Loucy (cell line): ENCODE measurements around the gene CTCFL.

Experiments used
- H2AFZ ChIP-seq: fragments of 200-600 bp; sonication (generic); 2 replicates; pipeline ENCODE4 v1.6.0; 2016; ENCODE audit warnings: antibody characterized with exemption, mild to moderate bottlenecking, low read length, moderate library complexity
- H3F3A ChIP-seq: fragments of 200-600 bp; 2 replicates; pipeline ENCODE4 v1.6.0; 2016; ENCODE audit warnings: antibody characterized with exemption, low read depth, mild to moderate bottlenecking
- H3K27me3 ChIP-seq: fragments of 200-600 bp; sonication (generic); 2 replicates; pipeline ENCODE4 v1.6.1; 2014; ENCODE audit warnings: low read length, mild to moderate bottlenecking; ENCODE audit not compliant: insufficient read depth, poor library complexity, severe bottlenecking
- H3K36me3 ChIP-seq: fragments of 200-600 bp; sonication (generic); 2 replicates; pipeline ENCODE4 v1.6.1; 2016; ENCODE audit warnings: low read length; ENCODE audit not compliant: insufficient read depth
- H3K4me1 ChIP-seq: fragments of 200-600 bp; sonication (generic); 2 replicates; pipeline ENCODE4 v1.5.1; 2014; ENCODE audit warnings: low read length, mild to moderate bottlenecking; ENCODE audit not compliant: insufficient read depth, poor library complexity, severe bottlenecking
- H3K4me2 ChIP-seq: fragments of 200-600 bp; sonication (generic); 2 replicates; pipeline ENCODE4 v1.6.0; 2014; ENCODE audit warnings: antibody characterized with exemption, low read length, low read depth, mild to moderate bottlenecking; ENCODE audit not compliant: poor library complexity, severe bottlenecking
- H3K4me3 ChIP-seq: fragments of 200-600 bp; sonication (generic); 2 replicates; pipeline ENCODE4 v1.5.1; 2014; ENCODE audit warnings: low read length, mild to moderate bottlenecking, mixed read lengths; ENCODE audit not compliant: poor library complexity, severe bottlenecking
- H3K79me2 ChIP-seq: fragments of 200-600 bp; sonication (generic); 2 replicates; pipeline ENCODE4 v1.6.1; 2014; ENCODE audit warnings: low read length; ENCODE audit not compliant: insufficient read depth
- H3K9ac ChIP-seq: fragments of 200-600 bp; sonication (generic); 2 replicates; pipeline ENCODE4 v1.6.0; 2014; ENCODE audit warnings: mild to moderate bottlenecking, low read depth, low read length, moderate library complexity; ENCODE audit not compliant: poor library complexity, severe bottlenecking
- H3K9me2 ChIP-seq: fragments of 200-600 bp; sonication (generic); replicated peaks from 2 replicates; pipeline ENCODE4 v1.6.1; 2016; ENCODE audit warnings: low read depth, low read length, mixed read lengths
- H3K9me3 ChIP-seq: fragments of 200-600 bp; sonication (generic); 2 replicates; pipeline ENCODE4 v1.6.1; 2014; ENCODE audit warnings: mild to moderate bottlenecking, antibody characterized with exemption, low read length, low read depth; ENCODE audit not compliant: insufficient read depth
- H4K20me1 ChIP-seq: fragments of 200-600 bp; sonication (generic); 2 replicates; pipeline ENCODE4 v1.6.0; 2014; ENCODE audit warnings: antibody characterized with exemption, low read length, mild to moderate bottlenecking; ENCODE audit not compliant: insufficient read depth, poor library complexity, severe bottlenecking
- EZH2phosphoT487 ChIP-seq: fragments of 200-600 bp; IDR thresholded peaks from 2 replicates; pipeline ENCODE4 v1.6.1; 2018; ENCODE audit warnings: antibody characterized with exemption, mild to moderate bottlenecking, moderate library complexity, borderline replicate concordance
- TF ChIP-seq, protein P1 (sequence below): fragments of 200-600 bp; sonication (generic); conservative IDR thresholded peaks from 2 replicates; pipeline ENCODE4 v1.5.1; 2014; ENCODE audit warnings: mild to moderate bottlenecking, antibody characterized with exemption, low read length

CTCFL gene

DNA sequence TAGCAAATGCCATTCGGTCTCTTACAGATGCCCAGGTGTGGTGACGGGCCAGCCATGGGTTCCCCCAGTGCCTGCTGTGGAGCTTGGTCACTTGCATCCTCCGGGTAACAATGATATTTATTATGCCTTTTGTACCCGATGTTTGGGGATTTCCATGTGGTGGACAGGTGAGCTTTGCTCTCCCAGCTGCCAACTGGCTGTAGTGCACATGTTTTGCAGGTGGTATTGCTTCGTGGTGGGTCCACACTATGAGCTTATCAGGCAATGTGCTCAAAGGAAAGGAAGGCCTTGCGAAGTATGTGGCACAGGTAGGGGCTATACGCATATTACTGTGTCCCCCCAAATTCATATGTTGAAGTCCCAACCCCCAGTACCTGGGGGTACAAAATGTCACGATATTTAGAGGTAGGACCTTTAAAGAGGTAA lies 4.2 kb upstream of the CTCFL start:
- no peak overlapping the region for H3K9ac ChIP-seq
- no peaks in the 10 kb centered on the region for H3K4me1 ChIP-seq
- no peaks in the 10 kb centered on the region for H3F3A ChIP-seq
- no peaks in the 10 kb centered on the region for H3K36me3 ChIP-seq
- H4K20me1 ChIP-seq = no peaks in the 10 kb centered on the region
- H3K79me2 ChIP-seq = no peaks in the 10 kb centered on the region
- H3K4me2 ChIP-seq = no peak overlapping the region
- H3K9me3 ChIP-seq = no peaks in the 10 kb centered on the region
- H3K9me2 ChIP-seq = no peaks in the 10 kb centered on the region
- no peaks in the 10 kb centered on the region for H3K27me3 ChIP-seq
- H3K4me3 ChIP-seq = no peak overlapping the region
- no peak for TF ChIP-seq EZH2phosphoT487
- TF ChIP-seq, protein P1, sequence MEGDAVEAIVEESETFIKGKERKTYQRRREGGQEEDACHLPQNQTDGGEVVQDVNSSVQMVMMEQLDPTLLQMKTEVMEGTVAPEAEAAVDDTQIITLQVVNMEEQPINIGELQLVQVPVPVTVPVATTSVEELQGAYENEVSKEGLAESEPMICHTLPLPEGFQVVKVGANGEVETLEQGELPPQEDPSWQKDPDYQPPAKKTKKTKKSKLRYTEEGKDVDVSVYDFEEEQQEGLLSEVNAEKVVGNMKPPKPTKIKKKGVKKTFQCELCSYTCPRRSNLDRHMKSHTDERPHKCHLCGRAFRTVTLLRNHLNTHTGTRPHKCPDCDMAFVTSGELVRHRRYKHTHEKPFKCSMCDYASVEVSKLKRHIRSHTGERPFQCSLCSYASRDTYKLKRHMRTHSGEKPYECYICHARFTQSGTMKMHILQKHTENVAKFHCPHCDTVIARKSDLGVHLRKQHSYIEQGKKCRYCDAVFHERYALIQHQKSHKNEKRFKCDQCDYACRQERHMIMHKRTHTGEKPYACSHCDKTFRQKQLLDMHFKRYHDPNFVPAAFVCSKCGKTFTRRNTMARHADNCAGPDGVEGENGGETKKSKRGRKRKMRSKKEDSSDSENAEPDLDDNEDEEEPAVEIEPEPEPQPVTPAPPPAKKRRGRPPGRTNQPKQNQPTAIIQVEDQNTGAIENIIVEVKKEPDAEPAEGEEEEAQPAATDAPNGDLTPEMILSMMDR = no peak
- no peak overlapping the region for H2AFZ ChIP-seq

DNA sequence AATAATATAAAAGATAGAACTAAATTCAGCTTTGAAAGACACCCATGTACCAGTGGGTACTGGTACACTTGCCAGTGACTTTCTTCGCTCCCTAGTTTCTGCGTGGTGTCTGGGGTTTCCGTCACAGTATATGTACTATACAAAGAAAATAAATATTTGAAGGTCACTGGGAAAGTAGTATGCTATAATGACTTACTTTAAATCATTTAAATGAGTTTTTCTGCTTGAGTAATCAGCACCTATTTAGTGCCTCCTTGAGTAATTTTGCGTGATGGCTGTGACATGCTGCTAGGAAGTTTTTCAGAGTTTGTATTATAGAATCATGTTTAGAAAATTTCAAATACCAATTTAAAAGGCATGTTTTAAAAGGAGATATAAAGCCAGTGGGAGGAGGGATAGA lies 3.2 kb upstream of the CTCFL start:
- no peak overlapping the region for H3K9ac ChIP-seq
- TF ChIP-seq EZH2phosphoT487 = no peak
- TF ChIP-seq, protein P1 = no peak
- H3K4me1 ChIP-seq = no peaks in the 10 kb centered on the region
- H3K4me3 ChIP-seq = no peak overlapping the region
- H2AFZ ChIP-seq = no peak overlapping the region
- H3K36me3 ChIP-seq = no peaks in the 10 kb centered on the region
- H3K4me2 ChIP-seq = no peak overlapping the region
- no peaks in the 10 kb centered on the region for H3K79me2 ChIP-seq
- H3K9me2 ChIP-seq = no peaks in the 10 kb centered on the region
- no peaks in the 10 kb centered on the region for H3K9me3 ChIP-seq
- H3F3A ChIP-seq = no peaks in the 10 kb centered on the region
- H3K27me3 ChIP-seq = no peaks in the 10 kb centered on the region
- H4K20me1 ChIP-seq = no peaks in the 10 kb centered on the region

DNA sequence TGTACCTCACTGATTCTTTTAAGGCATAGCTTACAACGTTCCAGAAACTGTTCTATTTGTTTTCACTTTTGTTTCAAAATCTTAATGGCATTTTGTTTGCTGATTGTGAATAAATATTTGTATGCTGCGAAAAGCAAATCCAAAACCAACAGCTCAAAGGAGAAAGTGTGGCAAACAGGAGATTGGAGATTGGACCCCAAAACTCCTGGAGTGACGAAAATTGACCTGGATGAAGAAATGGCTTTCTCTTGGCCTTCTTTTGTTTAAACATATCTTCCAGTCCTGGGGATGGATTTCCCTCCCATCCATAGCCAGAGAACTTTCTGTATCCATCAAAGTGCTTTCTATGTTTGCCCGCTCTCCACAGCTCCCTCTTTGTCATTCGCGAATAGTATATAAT lies 2.8 kb upstream of the CTCFL start:
- no peak for TF ChIP-seq EZH2phosphoT487
- H3K27me3 ChIP-seq = no peaks in the 10 kb centered on the region

DNA sequence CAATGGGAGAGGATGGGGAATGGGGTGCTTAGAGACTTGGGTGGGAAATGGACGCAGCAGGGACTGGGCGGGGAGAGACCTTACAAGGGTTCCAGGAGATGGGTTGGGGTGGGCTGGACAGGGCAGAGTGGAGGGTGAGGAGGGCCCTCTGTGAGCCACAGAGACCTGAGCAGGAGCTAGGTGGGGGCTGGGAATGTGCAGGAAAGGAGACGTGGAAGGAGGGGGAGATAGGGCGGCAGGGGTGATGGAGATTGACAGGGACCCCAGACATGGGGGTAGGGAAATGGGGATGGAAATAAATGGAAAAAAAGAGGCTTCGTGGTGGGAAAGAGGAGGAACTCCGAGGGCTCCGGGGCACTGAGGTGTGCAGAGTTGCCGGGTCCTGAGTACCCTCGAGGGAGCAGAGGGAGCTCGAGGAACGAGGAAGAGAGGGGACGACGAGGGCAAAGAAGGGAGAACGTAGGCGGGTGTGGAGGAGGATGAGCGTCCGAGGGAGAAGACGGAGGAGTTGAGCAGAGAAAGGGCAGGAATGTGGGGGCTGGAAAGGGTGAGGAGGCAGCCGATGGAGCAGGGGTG lies 2.0 kb upstream of the CTCFL start:
- Histone ChIP-seq H3K4me2 (no peak overlapping the region), H3K9ac (no peak overlapping the region), H2AFZ (no peak overlapping the region), H3K36me3 (no peaks in the 10 kb centered on the region), H4K20me1 (no peaks in the 10 kb centered on the region), H3F3A (no peaks in the 10 kb centered on the region), H3K79me2 (no peaks in the 10 kb centered on the region), H3K9me3 (no peaks in the 10 kb centered on the region), H3K27me3 (no peaks in the 10 kb centered on the region), H3K4me3 (no peak overlapping the region), H3K4me1 (no peaks in the 10 kb centered on the region), H3K9me2 (no peaks in the 10 kb centered on the region)
- TF ChIP-seq, protein P1 = no peak
- TF ChIP-seq EZH2phosphoT487 = no peak

More for the DNA sequence above, 2.8 kb upstream of the CTCFL start:
- Histone ChIP-seq H3K4me2 (no peak overlapping the region), H3K4me3 (no peak overlapping the region), H3K9me2 (no peaks in the 10 kb centered on the region), H3K79me2 (no peaks in the 10 kb centered on the region), H3K9ac (no peak overlapping the region), H2AFZ (no peak overlapping the region), H3F3A (no peaks in the 10 kb centered on the region), H3K36me3 (no peaks in the 10 kb centered on the region), H3K4me1 (no peaks in the 10 kb centered on the region), H4K20me1 (no peaks in the 10 kb centered on the region), H3K9me3 (no peaks in the 10 kb centered on the region)
